Effector memory CD4-positive, alpha-beta T cell (primary cell): ENCODE results near the gene U2SURP.

Source experiments
- DNase-seq, 3 donors: peaks; one replicate each; pipeline ENCODE4 v3.0.0-alpha.2; 2020
- H3K27ac ChIP-seq: 2 replicates; pipeline ENCODE4 v1.7.0; 2013; ENCODE audit warnings: mild to moderate bottlenecking, low read length, moderate library complexity; ENCODE audit not compliant: insufficient read depth, poor library complexity, severe bottlenecking
- H3K27me3 ChIP-seq: replicated peaks from 2 replicates; pipeline ENCODE4 v1.7.0; 2013; ENCODE audit warnings: mild to moderate bottlenecking, low read length; ENCODE audit not compliant: insufficient read depth, control insufficient read depth, poor library complexity, severe bottlenecking
- H3K36me3 ChIP-seq: 2 replicates; pipeline ENCODE4 v1.7.0; 2013; ENCODE audit warnings: mild to moderate bottlenecking, low read length, moderate library complexity; ENCODE audit not compliant: control insufficient read depth, insufficient read depth
- H3K4me1 ChIP-seq: 2 replicates; pipeline ENCODE4 v1.7.0; 2013; ENCODE audit warnings: low read length, mild to moderate bottlenecking; ENCODE audit not compliant: control insufficient read depth, insufficient read depth, poor library complexity, severe bottlenecking
- H3K4me3 ChIP-seq: 2 replicates; pipeline ENCODE4 v1.7.0; 2013; ENCODE audit warnings: low read length, low read depth, mild to moderate bottlenecking; ENCODE audit not compliant: insufficient read depth, poor library complexity, severe bottlenecking
- H3K9me3 ChIP-seq: 2 replicates; pipeline ENCODE4 v1.7.0; 2013; ENCODE audit warnings: mild to moderate bottlenecking, low read length, moderate library complexity; ENCODE audit not compliant: control insufficient read depth

U2SURP gene

DNA sequence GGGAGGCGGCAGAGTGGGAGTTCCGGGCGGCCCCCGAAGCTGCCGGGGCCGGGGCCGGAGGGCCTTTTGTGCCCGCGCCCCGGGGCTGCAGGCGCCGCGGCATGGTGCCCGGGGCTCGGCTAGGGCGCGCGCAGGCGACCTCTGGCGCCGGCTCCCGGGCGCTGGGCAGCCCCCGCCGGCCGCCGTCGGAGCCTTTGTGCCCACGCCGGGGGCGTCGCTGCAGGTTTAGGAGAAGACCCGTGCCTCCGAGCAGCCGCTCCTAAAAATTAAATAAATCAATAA lies 38.2 kb upstream of the U2SURP start:
- H3K27me3 ChIP-seq: peaks cover 20% of the 10 kb centered on the region
- no peak for DNase-seq

GRCh38 chr3:142963516-142964448 lies 37.6 kb upstream of the U2SURP start, which contains the start of gene PAQR9:
Gene PAQR9, minus strand, starts transcription at chr3:142963674. Its CDS starts 338 bp downstream, at chr3:142963336.
- DNase-seq: no peak
- no peaks in the 10 kb centered on the region for H3K9me3 ChIP-seq
- H3K36me3 ChIP-seq: no peaks in the 10 kb centered on the region
- peak within 1 kb of the TSS; percentile 50 for H3K4me3 ChIP-seq
- peaks cover 5% of the 10 kb centered on the region for H3K4me1 ChIP-seq
- no peak within 1 kb of the TSS for H3K27ac ChIP-seq
- H3K27me3 ChIP-seq: peaks cover 20% of the 10 kb centered on the region

More for the DNA sequence above, 38.2 kb upstream of the U2SURP start:
- Histone ChIP-seq H3K27ac (no peak overlapping the region), H3K9me3 (no peaks in the 10 kb centered on the region), H3K4me1 (peaks cover 5% of the 10 kb centered on the region), H3K4me3 (no peak overlapping the region), H3K36me3 (no peaks in the 10 kb centered on the region)

- no peak for DNase-seq
- Histone ChIP-seq H3K4me3 (no peak overlapping the region), H3K27ac (no peak overlapping the region), H3K27me3 (peaks cover 20% of the 10 kb centered on the region), H3K9me3 (no peaks in the 10 kb centered on the region), H3K4me1 (peaks cover 5% of the 10 kb centered on the region), H3K36me3 (no peaks in the 10 kb centered on the region)
Observed at GRCh38 chr3:142965581-142965980, 35.8 kb upstream of the U2SURP start.

- no peaks in the 10 kb centered on the region for H3K9me3 ChIP-seq
- no peak overlapping the region for H3K4me3 ChIP-seq
- DNase-seq: no peak
- H3K36me3 ChIP-seq: no peaks in the 10 kb centered on the region
- no peak overlapping the region for H3K27ac ChIP-seq
- peaks cover 5% of the 10 kb centered on the region for H3K4me1 ChIP-seq
- H3K27me3 ChIP-seq: peaks cover 17% of the 10 kb centered on the region
Observed at GRCh38 chr3:142966808-142967207, 34.6 kb upstream of the U2SURP start.

DNA sequence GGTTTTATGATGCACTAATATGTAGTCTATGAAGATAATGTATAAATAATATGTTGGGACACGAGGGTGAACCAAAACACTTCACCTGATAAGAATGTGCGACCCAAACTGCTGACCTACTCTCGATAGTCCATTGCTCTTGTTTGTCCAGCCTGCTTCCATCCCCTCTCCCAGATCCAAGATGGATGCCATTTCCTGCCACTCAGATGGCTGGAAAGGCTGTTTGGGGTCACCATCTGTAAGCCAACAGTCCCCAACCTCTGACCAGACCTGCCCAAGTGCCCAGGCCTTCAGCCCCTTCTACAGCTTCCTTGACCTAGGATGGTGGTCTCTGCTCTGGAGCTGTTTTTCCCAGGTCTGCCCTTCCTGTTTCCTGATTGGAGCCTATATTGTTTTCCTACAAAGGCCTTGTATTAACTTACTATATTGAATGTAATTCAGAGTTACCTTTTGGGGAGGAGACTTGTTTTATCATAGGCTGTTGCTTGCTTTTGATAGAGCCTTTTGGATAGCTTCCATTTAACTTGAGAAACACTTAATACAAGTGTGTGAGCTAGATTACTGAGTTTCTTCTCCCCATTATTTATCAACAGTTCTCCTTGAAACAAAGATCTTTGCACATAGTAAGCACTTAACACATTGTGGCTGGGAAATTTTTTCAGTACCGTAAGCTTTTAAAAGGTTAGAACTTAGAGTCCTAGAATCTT lies 32.9 kb upstream of the U2SURP start:
- H3K4me3 ChIP-seq: no peak overlapping the region
- H3K4me1 ChIP-seq: no peaks in the 10 kb centered on the region
- H3K27ac ChIP-seq: no peak overlapping the region
- peaks cover 6% of the 10 kb centered on the region for H3K27me3 ChIP-seq
- DNase-seq: no peak
- no peaks in the 10 kb centered on the region for H3K9me3 ChIP-seq
- no peaks in the 10 kb centered on the region for H3K36me3 ChIP-seq

DNA sequence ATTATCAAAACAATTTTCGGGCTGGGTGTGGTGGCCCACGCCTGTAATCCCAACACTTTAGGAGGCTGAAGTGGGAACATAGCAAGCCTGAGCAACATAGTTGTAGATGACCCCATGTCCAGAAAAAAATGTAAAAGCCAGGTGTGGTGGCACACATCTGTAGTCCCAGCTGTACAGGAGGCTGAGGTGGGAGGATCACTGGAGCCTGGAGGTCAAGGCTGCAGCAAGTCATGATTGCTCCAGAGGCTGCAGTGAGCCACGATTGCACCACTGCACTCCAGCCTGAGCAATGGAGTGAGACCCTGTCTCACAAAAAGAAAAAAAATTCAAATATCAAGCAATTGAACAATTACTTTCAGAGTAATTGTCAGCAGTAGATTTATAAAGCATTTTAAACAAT lies 29.9 kb upstream of the U2SURP start:
- no peak for DNase-seq
- Histone ChIP-seq H3K9me3 (no peaks in the 10 kb centered on the region), H3K27ac (no peak overlapping the region), H3K4me1 (no peaks in the 10 kb centered on the region), H3K4me3 (no peak overlapping the region), H3K27me3 (no peaks in the 10 kb centered on the region), H3K36me3 (no peaks in the 10 kb centered on the region)

DNA sequence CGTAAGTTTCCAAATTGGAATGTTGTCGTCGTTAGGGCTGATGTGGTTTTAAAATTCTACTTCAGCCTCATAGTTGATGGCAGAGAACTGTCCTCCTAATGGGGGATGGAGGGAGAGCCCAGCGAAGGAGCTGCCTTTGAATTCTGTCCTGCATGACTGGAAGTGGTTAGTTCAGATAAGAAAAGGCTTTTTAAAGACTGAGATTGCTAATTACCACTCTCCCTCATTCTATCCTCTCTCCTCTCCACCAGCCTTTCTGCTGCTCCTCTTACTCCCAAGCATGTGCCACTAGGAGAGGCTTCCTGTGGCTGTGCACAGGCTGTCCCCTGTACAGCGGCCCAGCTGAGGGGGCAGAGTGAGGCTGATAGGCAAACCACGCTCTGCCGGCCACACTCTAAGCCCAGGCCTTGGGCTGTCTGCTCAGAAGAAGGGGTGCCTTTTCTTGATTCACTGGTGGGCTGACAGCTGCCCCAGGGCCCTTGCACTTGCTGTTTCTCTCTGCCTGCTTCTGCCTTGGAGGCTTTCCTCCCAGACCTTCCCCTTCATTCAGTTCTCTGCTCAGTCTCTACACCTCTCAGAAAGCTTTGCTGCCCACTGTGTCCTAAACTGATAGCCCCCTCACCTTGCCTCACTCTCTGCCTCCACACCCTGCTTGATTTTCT lies 29.1 kb upstream of the U2SURP start:
- Histone ChIP-seq H3K36me3 (no peaks in the 10 kb centered on the region), H3K4me1 (no peaks in the 10 kb centered on the region), H3K27me3 (no peaks in the 10 kb centered on the region), H3K9me3 (no peaks in the 10 kb centered on the region), H3K4me3 (no peak overlapping the region), H3K27ac (no peak overlapping the region)
- DNase-seq: no peak

GRCh38 chr3:142973217-142974009 lies 28.0 kb upstream of the U2SURP start:
- H3K4me1 ChIP-seq: no peaks in the 10 kb centered on the region
- H3K4me3 ChIP-seq: no peak overlapping the region
- H3K9me3 ChIP-seq: no peaks in the 10 kb centered on the region
- DNase-seq: no peak
- H3K36me3 ChIP-seq: no peaks in the 10 kb centered on the region
- no peak overlapping the region for H3K27ac ChIP-seq
- no peaks in the 10 kb centered on the region for H3K27me3 ChIP-seq

DNA sequence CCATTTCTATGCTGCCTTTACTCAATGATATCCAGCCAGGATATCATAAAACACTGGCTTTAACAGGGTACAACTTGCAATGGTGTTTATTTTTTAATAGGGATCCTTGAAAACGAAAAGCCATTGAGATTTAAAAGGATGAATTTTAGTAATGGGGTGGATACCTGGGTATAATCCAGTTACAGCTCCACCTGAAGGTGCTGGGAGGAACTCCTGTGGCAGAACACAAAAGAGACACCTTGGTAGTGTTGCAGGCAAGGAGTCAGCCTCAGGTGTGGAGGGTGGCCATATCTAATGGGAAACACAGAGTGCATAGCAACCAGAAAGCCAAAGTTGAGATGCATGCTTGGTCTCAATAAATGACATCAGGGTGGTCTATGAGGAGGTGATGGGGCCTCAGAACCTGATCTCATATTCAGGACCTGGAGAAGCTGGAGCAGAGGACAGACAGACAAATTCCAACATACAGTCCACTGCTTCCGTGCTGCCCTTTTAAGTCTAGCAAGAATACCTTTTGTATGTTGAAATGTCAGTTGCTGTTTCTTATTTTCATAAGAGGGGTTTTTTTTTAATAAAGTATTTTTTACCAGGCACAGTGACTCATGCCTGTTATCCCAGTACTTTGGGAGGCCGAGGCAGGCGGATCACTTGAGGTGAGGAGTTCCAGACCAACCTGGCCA lies 25.9 kb upstream of the U2SURP start:
- Histone ChIP-seq H3K27me3 (no peaks in the 10 kb centered on the region), H3K9me3 (no peaks in the 10 kb centered on the region), H3K4me3 (no peak overlapping the region), H3K4me1 (no peaks in the 10 kb centered on the region), H3K36me3 (no peaks in the 10 kb centered on the region), H3K27ac (no peak overlapping the region)
- DNase-seq: no peak
